ENCODE measurements around the gene PARVB. TPM values are rescaled to one million over a fixed set of nuclear protein-coding genes. Genes with fewer than 3 reads are reported as not detected.

The PARVB gene
- total and polyA plus RNA-seq, 2 of the 8 experiments (the other 6 are each of a cell fraction or from before 2014, with no cell fraction given): 14.5 to 18.6 TPM

GRCh38 chr22:44214764-44215163 is 190.7 kb downstream of the PARVB start (continued):
- TF ChIP-seq CHD7 (IDR thresholded peaks at IDR 0.05; ENCODE audit: insufficient replicate concordance, low read length) (no peak), KDM1A (IDR thresholded peaks at IDR 0.05; ENCODE audit: borderline replicate concordance, low read length) (no peak), ZNF274 (IDR thresholded peaks at IDR 0.05; ENCODE audit: borderline replicate concordance, extremely low read depth, low read length) (no peak), SP1 (IDR thresholded peaks at IDR 0.05; ENCODE audit: low read depth, low read length) (no peak), EGR1 (IDR thresholded peaks at IDR 0.05; ENCODE audit: borderline replicate concordance, low read depth, low read length) (no peak), CTCF (IDR thresholded peaks at IDR 0.05; ENCODE audit: control extremely low read depth in 1 of 3, insufficient read depth in 1 of 3, low read depth in 1 of 3, low read length in 3 of 3) (no peak)
